K562 (cell line): ENCODE data around the gene IMMP2L. TPM values are rescaled to one million over a fixed set of nuclear protein-coding genes. Genes with fewer than 3 reads are reported as not detected.
"Not testable (repeated sequence)": the region's sequence is repeated elsewhere in the genome, so short reads cannot be mapped to it uniquely, and the experiment has no call there.

Experiments used
- ATAC-seq: fragments of 200-7000 bp; cut with Tn5 transposase; 3 replicates; pipeline ENCODE4 v1.9.1; 2020; ENCODE audit warnings: moderate library complexity
- BruUV-seq: library from RNA; stranded (reverse); fragments of 400-500 nt; replicated peaks from 2 replicates; lab custom pipeline; 2021; lab: Mats Ljungman, UMichigan
- CTCF ChIA-PET: fragments of 300-600 bp; formaldehyde crosslinking; extraction: SDS; loops from one replicate; lab custom pipeline; 2021; ENCODE audit warnings: low intra/inter-chr PET ratio; lab: Yijun Ruan, JAX
- POLR2A ChIA-PET: fragments of 300-600, 350-650 bp; sonication (Branson Sonifier 250); formaldehyde crosslinking; extraction: SDS; loops from one replicate; lab custom pipeline; 2021; ENCODE audit warnings: antibody characterized with exemption, inconsistent platforms; lab: Yijun Ruan, JAX
- DNase-seq, 4 experiments: peaks; one replicate each; pipeline versions ENCODE4 v3.0.0 to v3.0.0-alpha.2; 2011 to 2018; ENCODE audit warnings: low spot score in 3 of 4, mixed read lengths in 3 of 4; ENCODE audit errors: extremely low read depth in 1 of 4
- FAIRE-seq: peaks from 2 replicates; lab custom pipeline; 2011; peaks lifted over from hg19 to GRCh38; lab: Jason Lieb, UNC
- H2AFZ ChIP-seq: 2 replicates; pipeline ENCODE4 v1.6.0; 2011; ENCODE audit warnings: low read depth, low read length, control low read depth, inconsistent platforms
- H3K27ac ChIP-seq: fragments of 200-600 bp; 3 replicates; pipeline ENCODE4 v1.8.0; 2011; ENCODE audit warnings: low read depth, mild to moderate bottlenecking, control low read depth, inconsistent platforms, low read length, moderate library complexity, mixed read lengths; ENCODE audit errors: extremely low read depth
- H3K27me3 ChIP-seq, 2 experiments: fragments of 300-600 bp in 1 of 2; 2 replicates in 1 of 2; 3 replicates in 1 of 2; pipeline versions ENCODE4 v1.6.0 to v1.8.0; 2011; ENCODE audit warnings: inconsistent platforms in 2 of 2, low read length in 2 of 2, mild to moderate bottlenecking in 1 of 2, mixed read lengths in 1 of 2, moderate library complexity in 1 of 2; ENCODE audit not compliant: control insufficient read depth in 2 of 2, insufficient read depth in 2 of 2
- H3K36me3 ChIP-seq: fragments of 300-600 bp; 3 replicates; pipeline ENCODE4 v1.8.0; 2011; ENCODE audit warnings: mild to moderate bottlenecking, low read length, inconsistent platforms; ENCODE audit not compliant: control insufficient read depth, insufficient read depth
- H3K4me1 ChIP-seq, 2 experiments: fragments of 200-600 bp in 1 of 2; replicated peaks in 1 of 2; 2 replicates in 1 of 2; 3 replicates in 1 of 2; pipeline versions ENCODE4 v1.5.1 to v1.8.0; 2011; ENCODE audit warnings: inconsistent platforms in 2 of 2, low read length in 2 of 2, mild to moderate bottlenecking in 1 of 2, mixed read lengths in 1 of 2, moderate library complexity in 1 of 2; ENCODE audit not compliant: control insufficient read depth in 2 of 2, insufficient read depth in 2 of 2
- H3K4me2 ChIP-seq: 2 replicates; pipeline ENCODE4 v1.6.1; 2011; ENCODE audit warnings: low read length, control low read depth, inconsistent platforms, mixed read lengths; ENCODE audit not compliant: insufficient read depth
- H3K4me3 ChIP-seq: fragments of 200-600 bp; sonication (generic), shearing (Covaris generic); 2 replicates; pipeline ENCODE4 v1.5.1; 2016; ENCODE audit warnings: control low read depth, inconsistent platforms
- H3K79me2 ChIP-seq: fragments of 200-600 bp; 3 replicates; pipeline ENCODE4 v1.8.0; 2011; ENCODE audit warnings: low read length, inconsistent platforms; ENCODE audit not compliant: control insufficient read depth, insufficient read depth
- H3K9ac ChIP-seq, 2 experiments: 2 replicates each; pipeline versions ENCODE4 v1.6.0 to v1.6.1; 2011; ENCODE audit warnings: low read depth in 2 of 2, low read length in 2 of 2, control low read depth in 1 of 2, inconsistent platforms in 1 of 2, mild to moderate bottlenecking in 1 of 2, mixed read lengths in 1 of 2; ENCODE audit not compliant: insufficient read depth in 1 of 2
- H3K9me1 ChIP-seq: one replicate; pipeline ENCODE4 v1.6.0; 2011; ENCODE audit warnings: inconsistent platforms, mild to moderate bottlenecking, low read length, moderate library complexity; ENCODE audit not compliant: control insufficient read depth, insufficient read depth
- H3K9me3 ChIP-seq: replicated peaks from 2 replicates; pipeline ENCODE4 v1.5.1; 2011; ENCODE audit warnings: low read depth, low read length, inconsistent platforms; ENCODE audit not compliant: control insufficient read depth, insufficient read depth
- H4K20me1 ChIP-seq: replicated peaks from 2 replicates; pipeline ENCODE4 v1.6.1; 2011; ENCODE audit warnings: low read length, inconsistent platforms, mixed read lengths; ENCODE audit not compliant: control insufficient read depth, insufficient read depth
- CC2D1A ChIP-seq: fragments of 450-650 bp; IDR thresholded peaks from 2 replicates; pipeline ENCODE4 v1.6.1; 2017; ENCODE audit warnings: mild to moderate bottlenecking
- FOXM1 ChIP-seq, 2 experiments: fragments of 450-650 bp in 1 of 2; sonication (generic) in 1 of 2; formaldehyde crosslinking in 1 of 2; IDR thresholded peaks; 2 replicates each; pipeline versions ENCODE4 v1.6.1 to v1.9.0; 2017 to 2022; ENCODE audit warnings: low read depth in 2 of 2, mild to moderate bottlenecking in 2 of 2, missing genetic modification reagents in 1 of 2, moderate library complexity in 1 of 2
- WGBS: fragments of 100-300 bp; shearing (Covaris generic); methylation state at CpG from one replicate; pipeline ENCODE4 v1.1.6; 2016; ENCODE audit warnings: low coverage, mixed read lengths; ENCODE audit not compliant: insufficient coverage; ENCODE audit errors: missing lambda C conversion rate; 5-methylcytosine and 5-hydroxymethylcytosine counted together
- in situ Hi-C: fragments of 300-500 bp; cut with MboI; formaldehyde crosslinking; loops from 4 replicates; pipeline ENCODE4 v1.15.0; 2018; ENCODE audit warnings: inconsistent platforms, mixed read lengths
- intact Hi-C: fragments of 100-400 bp; cut with micrococcal nuclease; formaldehyde crosslinking; loops from 2 replicates; pipeline ENCODE4 v1.14.2; 2022
- polyA plus RNA-seq, 8 experiments: library from polyadenylated mRNA; depleted of rRNA in 4 of 8; stranded (reverse) in 5 of 8; unstranded in 3 of 8; fragments of >200 nt; fragmentation: Nextera tagmentation in 2 of 8; fragmentation: Illumina TruSeq in 1 of 8; extraction: Ambion mirVana in 2 of 8; extraction: Trizol in 1 of 8; gene quantifications; 2 replicates each; pipeline versions ENCODE4 v1.2.1 to v1.2.3, GENCODE V29; 2011 to 2014; ENCODE audit warnings: inconsistent platforms in 1 of 8, missing spikeins in 1 of 8
- total RNA-seq, 7 experiments: library from RNA; depleted of rRNA in 6 of 7; stranded (reverse); fragments of >200 nt in 6 of 7; fragmentation: Illumina TruSeq in 2 of 7; extraction: Trizol in 2 of 7; gene quantifications; 2 replicates each; pipeline versions ENCODE4 v1.2.1 to v1.2.3, GENCODE V29; 2011 to 2021; ENCODE audit warnings: low replicate concordance in 1 of 7
- TF ChIP-seq, protein P1 (sequence below): fragments of 450-650 bp; IDR thresholded peaks from 2 replicates; pipeline ENCODE4 v1.6.1; 2016; ENCODE audit warnings: mild to moderate bottlenecking
- TF ChIP-seq, protein P2 (sequence below): sonication (generic); formaldehyde crosslinking; IDR thresholded peaks from 2 replicates; pipeline ENCODE4 v1.8.1; 2023; ENCODE audit warnings: mild to moderate bottlenecking, missing genetic modification reagents

IMMP2L gene
- total and polyA plus RNA-seq, 9 of the 15 experiments (the other 6 are each of a cell fraction or from before 2014, with no cell fraction given), result 29.7 to 116 (median 53.0) TPM

DNA sequence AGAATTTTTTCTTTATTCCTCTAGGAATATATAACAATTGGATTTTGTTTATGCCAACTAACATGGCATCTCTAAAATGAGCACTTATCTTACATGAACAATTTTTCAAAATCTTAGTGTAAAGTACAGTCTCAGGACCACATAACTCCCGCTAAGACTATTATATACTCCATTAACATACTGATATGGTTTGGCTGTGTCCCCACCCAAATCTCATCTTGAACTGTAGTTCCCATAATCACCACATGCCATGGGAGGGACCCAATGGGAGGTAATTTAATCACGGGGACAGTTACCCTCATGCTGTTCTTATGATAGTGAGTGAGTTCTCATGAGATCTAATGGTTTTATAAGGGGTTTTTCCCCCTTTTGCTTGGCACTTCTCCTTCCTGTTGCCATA, 291.5 kb downstream of the IMMP2L start:
- FAIRE-seq; CTCF ChIA-PET; H3K9me3 ChIP-seq; H2AFZ ChIP-seq; H3K79me2 ChIP-seq; H4K20me1 ChIP-seq; POLR2A ChIA-PET; BruUV-seq; in situ Hi-C loops; H3K27me3 ChIP-seq; H3K4me3 ChIP-seq; H3K36me3 ChIP-seq; H3K4me1 ChIP-seq; H3K4me2 ChIP-seq; H3K9me1 ChIP-seq; H3K9ac ChIP-seq; H3K27ac ChIP-seq; DNase-seq; intact Hi-C loops; TF ChIP-seq FOXM1 (CRISPR knock-in tag; IDR thresholded peaks at IDR 0.05; ENCODE audit: low read depth): not testable (repeated sequence)
- WGBS, result 76% methylated on average over 2 of the region's 2 CpGs
- ATAC-seq, result peak; percentile 26; the same call in 1 of the 3 replicates
- TF ChIP-seq CC2D1A (peak; percentile 87), FOXM1 (IDR thresholded peaks at IDR 0.05; ENCODE audit: low read depth) (peak; percentile 40; the same call in 1 of the 2 replicates)
- TF ChIP-seq, protein P1, sequence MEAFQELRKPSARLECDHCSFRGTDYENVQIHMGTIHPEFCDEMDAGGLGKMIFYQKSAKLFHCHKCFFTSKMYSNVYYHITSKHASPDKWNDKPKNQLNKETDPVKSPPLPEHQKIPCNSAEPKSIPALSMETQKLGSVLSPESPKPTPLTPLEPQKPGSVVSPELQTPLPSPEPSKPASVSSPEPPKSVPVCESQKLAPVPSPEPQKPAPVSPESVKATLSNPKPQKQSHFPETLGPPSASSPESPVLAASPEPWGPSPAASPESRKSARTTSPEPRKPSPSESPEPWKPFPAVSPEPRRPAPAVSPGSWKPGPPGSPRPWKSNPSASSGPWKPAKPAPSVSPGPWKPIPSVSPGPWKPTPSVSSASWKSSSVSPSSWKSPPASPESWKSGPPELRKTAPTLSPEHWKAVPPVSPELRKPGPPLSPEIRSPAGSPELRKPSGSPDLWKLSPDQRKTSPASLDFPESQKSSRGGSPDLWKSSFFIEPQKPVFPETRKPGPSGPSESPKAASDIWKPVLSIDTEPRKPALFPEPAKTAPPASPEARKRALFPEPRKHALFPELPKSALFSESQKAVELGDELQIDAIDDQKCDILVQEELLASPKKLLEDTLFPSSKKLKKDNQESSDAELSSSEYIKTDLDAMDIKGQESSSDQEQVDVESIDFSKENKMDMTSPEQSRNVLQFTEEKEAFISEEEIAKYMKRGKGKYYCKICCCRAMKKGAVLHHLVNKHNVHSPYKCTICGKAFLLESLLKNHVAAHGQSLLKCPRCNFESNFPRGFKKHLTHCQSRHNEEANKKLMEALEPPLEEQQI, result peak; percentile 86
- TF ChIP-seq, protein P2, sequence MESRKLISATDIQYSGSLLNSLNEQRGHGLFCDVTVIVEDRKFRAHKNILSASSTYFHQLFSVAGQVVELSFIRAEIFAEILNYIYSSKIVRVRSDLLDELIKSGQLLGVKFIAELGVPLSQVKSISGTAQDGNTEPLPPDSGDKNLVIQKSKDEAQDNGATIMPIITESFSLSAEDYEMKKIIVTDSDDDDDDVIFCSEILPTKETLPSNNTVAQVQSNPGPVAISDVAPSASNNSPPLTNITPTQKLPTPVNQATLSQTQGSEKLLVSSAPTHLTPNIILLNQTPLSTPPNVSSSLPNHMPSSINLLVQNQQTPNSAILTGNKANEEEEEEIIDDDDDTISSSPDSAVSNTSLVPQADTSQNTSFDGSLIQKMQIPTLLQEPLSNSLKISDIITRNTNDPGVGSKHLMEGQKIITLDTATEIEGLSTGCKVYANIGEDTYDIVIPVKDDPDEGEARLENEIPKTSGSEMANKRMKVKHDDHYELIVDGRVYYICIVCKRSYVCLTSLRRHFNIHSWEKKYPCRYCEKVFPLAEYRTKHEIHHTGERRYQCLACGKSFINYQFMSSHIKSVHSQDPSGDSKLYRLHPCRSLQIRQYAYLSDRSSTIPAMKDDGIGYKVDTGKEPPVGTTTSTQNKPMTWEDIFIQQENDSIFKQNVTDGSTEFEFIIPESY, result peak; percentile 95
